GM21360 (cell line): ENCODE measurements around the gene POLN.

ENCODE experiments used
- ATAC-seq: cut with Tn5 transposase; IDR thresholded peaks from one replicate; pipeline ENCODE4 v1.9.1; 2021; ENCODE audit warnings: mild to moderate bottlenecking, moderate library complexity; ENCODE audit not compliant: unreplicated experiment

Gene POLN

DNA sequence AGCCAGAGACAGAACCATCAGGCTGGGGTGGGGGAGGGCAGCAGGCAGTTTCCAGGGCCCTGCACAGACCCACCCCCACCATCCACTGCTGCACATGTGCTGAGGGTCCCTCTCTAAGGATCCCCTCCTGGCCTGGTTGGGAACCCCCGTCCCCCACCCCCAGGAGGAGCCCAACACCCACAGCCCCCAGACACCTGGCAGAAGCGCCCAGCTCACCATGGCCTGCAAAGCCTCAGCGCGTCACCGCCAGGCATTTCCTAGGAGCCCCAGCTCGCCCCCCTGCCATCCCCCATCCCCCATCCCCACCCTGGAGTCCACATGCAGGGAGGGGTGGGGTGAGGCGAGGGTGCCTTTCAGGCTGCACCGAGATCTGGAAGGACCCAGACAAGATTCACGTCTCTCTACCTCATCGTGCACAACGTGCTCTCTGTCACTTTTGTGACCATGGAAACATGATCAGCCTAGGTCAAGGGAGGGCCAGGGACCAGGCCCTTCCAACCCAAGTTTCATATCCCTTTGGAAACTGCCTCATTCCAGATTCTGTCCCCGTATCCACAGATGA is 10.7 kb upstream of the POLN start:
- no peak for ATAC-seq

DNA sequence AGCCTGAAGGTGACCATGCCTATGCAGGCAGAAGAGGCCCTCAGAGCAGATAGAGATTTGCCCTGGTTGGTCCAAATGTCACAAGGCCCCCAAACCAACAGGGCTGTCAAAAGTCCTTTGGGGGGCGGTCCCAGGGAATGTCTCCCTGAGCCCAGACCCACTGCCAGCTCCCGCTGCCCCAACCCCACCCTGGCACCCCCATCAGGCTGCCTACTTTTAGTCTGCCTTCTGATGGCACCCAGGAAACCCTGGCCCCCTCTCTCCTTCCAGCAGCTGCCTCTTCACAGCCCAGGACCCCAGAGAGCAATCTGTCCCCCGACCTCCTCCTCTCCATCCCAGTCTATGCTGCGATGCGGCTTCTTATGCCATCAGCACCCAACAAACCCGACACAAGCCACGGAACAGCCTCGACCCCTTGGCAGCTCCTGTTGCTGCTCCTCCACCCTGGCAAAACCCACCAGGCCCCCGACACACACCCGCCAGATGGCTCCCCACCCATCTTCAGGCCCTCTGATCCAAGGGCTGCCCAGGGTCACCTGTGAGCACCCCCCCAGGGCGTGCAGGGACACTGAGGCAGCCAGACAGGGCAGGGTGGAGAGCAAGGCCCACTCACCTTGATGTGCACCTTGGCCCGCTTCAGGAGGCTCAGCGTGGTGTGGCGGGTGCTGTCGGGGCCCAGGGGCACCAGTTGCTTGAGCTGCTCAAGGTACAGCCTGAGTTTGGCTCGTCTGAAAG is 10.0 kb upstream of the POLN start:
- no peak for ATAC-seq

DNA sequence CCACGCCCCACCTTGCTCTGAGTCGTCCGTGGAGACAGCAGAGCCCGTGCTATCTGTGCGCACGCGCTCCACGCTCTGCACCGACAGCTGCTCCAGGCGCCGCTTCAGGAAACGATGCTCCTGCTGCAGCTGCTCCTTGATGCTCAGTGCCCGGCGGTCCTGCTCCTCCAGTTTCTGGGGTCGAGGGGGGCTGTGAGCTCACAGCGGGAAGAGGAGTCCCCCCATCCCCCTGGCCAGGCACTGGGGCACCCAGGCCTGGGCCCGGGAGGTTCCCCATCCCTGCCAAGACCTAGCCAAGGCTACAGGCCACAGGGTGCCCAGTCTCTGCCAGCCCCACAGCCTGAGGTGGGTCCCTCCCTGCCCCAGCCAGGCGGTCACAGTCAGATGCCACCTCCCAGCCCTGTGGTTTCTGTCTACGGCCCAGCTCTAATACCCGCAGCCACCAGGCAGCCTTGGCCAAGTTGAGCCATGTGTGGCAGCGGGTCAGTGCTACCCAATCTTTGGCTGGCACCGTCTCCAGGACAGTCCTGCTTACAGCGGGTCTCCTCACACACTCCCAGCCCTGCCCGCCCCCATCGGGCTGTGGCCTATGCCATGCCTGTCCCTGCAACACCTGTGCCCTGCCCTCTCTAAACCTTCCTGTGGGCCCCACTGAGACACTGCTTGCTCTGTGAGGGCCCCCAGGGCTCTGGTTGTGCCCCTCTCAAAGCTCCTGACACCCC is 9.3 kb upstream of the POLN start:
- ATAC-seq: no peak

DNA sequence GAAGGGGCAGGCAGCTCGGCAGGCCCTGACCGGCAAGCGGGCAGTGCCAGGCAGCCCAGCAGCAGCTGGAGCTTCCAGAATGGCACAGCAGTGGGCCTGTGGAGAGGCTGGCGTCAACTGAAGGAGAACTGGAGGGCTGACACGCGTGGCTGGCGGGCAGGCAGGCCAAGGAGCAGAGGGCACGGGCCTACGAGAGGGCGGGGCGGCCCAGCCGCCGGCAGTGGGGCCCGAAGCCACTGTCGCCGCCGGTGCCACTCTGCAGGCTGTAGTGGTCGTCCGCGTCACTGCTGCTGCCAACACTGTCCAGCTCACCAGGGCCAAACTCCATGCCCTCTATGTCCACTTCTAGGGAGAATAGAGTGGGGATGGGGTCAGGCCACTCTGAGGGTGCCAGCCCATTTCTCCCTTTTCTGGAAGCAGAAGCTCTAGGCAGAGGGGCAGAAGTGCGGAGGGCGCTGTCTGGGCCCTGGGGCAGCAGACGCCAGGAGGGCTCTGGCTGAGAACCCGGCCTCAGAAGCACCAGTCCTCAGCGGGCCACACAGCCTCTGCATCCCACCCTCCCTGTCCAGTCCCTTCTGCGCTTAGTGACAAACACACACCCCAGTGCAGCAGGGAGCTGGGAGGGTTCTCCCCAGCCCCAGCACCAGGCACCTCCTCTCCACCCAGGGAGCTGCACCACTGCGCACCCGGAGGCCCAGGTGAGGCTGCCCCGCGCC is 8.6 kb upstream of the POLN start:
- ATAC-seq: no peak

DNA sequence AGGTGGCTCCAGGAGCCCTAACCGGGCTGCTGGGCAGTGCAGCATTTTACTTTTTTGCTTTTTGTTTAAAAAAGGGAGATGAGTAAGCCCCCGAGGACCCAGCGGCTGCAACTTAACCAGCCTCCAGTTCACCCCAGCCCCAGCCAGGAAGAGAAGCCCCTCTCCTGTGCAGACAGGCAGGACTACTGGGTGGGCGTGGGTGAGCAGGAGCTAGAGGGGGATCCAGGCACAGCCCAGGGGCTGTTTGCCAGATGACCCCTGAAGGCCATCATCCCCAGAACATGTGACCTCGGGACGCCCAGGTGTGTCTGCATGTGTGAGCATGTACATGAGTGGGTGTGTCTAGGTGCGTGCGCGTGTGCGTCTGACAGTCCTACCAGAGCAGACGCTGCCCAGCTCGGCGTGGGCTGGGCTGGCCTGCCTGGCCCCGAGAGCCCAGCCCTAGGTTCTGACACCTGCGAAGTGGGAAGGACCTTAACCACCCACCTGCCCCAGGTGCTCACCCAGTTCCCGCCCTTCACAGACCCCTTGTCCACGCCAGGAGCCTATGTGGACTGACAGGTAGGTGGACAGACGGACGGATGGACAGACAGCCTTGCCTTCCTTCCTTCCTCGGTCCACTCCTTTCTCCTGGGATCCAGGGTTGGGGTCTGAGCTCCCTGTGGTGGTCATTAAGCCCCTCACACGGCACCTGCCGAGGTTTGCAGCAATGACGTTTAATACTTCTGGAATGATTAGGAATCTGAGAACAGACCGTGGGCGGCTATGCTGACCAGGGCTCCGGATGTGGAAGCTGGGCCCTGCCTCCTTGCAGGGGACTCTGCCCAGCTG is 7.8 kb upstream of the POLN start:
- no peak for ATAC-seq

DNA sequence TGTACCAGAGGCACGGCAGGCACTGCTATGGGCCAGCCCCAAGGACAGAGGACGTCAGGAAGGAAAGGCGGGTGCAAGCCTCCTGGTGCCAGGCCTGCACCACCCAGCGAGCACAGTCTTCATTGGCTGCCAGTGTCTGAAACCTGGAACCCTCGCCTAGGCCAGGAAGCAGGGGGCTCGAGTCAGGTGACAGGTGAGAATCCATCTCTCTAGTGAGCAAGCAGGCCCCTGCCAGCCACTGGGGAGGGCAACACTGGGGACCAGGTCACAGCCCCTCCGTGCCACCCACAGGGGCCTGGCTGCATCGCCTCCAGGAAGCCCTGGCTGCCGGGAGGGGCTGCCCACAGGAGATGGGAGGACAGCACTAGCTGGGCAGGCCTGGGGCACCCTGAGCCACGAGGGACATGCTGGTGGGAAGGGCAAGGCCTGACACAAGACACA is 6.9 kb upstream of the POLN start:
- no peak for ATAC-seq

DNA sequence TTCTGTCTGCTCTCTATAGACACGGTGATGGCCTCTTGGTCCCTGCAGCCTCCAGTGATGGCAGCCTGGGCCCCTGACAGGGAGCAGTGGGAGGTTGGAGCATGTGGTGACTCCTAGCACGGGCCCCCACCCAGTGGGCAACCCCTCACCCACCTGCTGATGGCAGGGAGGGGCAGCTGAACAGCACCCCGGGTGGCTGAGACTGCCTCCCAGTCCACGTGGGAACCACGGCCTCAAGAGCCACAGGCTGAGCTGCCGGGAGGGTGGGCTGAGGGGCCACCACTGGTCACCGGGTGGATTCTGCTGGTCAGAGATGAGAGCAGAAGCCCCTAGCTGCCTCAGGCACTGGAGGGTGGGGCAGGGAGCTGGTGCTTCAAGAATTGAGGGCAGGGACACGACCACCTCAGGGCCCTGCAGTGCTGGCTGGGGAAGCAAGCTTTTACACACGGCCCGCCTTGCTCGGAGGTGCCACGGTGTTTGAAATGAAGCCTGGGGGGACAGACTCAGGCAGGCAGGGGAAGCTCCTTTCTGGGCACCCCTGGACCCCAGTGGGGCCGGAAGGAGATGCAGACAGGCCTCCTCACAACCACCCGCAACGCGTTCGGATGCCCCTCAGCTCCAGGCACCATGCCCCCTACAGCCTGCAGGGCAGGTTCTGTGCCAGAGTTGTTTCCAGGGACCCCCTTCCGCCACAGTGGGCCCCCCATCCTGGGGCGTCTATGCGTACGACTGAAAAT is 6.3 kb upstream of the POLN start:
- ATAC-seq: no peak

DNA sequence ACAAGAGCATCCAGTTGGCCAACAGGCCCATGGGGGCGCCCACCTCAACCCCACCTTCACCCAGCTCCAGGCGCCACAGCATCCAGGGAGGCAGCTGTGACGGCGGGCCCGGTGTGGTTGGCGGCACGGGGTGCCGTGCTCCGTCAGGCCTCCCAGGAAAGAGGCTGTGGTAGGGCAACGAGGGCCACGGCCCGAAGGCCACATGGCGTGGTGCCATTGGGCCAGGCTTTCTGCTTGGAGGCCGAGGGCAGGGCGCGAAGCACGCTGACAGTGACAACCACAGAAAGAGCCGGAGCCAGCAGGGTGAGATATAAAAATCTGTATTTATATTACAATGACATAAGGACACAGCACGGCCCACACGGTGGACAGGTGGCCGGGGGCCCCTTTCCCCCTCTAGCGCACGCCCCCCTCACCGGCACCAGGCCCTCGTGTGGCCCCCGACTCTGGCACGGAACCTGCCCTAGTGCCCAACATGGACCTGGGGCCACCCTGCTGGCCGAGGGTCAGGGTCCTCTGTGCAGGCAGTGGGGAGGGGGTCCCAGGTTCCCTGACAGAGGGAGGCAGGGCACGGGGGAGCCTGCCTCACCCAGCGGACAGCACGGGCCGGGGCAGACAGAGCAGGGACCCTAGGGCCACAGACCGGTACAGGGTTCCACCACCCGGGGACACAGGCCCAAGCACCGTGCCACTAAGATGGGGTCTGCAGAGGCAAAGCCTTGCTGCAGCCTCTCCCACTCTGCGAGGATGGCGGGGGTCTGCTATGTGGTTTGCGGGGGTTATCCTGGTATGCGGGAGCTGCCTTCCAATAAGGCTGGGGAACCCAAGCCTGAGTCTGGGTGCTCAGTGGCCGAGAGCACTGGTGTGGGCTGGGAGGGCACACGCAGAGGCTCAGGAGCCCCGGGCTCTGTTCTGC is 5.5 kb upstream of the POLN start:
- no peak for ATAC-seq

DNA sequence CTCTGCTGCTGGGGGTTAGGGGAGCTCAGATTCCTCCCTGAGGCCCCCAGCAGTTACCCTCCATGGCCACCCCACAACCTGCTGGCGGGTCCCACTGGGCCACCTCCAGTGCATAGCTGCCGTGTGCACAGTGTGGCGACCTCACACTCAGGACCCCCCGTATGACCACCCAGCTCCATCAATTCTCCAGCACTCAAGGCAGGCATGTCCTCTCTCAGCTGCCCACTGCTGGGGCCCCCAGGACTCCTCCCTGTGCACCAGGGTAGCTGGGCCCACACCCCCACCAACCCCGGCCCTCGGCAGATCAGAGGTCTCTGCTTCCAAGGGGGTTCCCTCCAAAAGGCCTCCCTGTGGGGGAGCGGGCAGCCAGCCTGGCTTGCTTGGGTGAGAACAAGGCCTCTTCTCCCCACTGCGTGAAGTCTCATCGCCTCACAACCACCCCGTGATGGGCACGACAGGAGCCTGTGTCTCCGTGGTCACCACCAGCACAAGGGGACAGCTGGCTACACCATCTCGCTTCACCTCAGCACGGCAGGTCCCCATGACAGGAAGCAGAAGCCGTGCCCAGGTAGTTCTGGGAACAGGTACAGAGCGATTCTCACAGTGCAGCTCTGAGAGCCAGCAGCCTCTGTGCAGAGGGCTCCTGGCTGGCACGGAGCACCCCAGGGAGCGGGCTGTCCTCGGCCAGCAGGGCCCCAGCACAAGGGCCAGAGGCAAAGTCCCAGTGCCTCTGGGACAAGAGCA is 4.6 kb upstream of the POLN start:
- ATAC-seq: no peak

DNA sequence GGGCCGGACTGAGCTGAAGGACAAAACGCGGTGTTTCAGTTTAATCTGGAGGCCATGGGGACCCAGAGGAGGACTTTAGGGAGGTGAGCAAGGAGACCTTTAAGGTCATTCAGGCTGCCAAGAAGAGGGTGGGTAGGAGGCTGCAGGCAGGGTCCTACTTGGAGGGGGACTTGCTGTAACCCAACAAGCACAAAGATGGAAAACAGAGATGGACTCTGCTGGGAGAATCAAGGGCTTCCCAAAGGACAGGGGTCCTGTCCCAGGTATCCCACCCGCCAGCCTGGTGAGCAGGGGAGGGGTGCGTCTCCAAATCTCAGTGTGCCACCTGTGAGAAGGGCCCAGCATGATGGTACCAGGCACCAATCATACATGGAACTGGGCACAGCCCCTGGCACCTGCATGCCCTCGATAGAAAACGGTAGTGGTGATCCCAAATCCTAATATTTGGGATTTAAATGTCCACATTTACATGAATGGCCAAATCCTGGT is 3.9 kb upstream of the POLN start:
- no peak for ATAC-seq

DNA sequence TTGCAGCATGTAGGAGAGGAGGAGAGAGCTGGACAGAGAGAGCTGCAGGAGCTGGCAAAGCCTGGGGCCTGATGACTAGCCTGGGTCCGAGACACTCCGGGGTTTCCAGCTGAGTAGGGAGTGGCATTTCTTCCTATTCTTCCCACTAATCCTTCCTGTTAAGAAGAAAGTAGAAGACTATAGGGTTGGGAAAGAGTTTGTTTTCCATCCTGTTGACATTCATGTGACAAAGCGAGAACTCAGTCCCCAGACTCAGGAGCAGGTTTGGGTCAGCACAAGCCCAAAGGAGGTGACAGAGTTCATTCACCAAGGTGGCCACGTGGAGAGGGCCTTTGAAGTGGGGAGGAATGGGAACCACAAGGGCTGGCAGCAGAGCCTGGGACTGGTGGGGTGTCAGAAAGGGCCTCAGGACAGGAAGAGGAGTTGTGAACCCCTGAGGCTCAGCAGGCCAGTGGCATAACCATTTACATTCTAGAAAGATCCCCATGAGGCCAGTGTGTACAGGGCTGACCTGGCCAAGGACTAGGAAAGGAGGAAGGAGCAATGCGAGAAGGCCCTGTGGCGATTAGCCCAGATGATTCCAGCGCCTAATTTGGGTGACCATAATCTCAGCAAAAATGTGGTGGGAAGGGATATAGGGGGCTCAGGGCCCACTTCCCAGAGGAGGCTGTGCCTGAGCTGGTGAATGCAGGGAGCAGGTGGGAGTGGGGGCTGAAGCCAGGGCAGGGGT is 3.3 kb upstream of the POLN start:
- no peak for ATAC-seq

DNA sequence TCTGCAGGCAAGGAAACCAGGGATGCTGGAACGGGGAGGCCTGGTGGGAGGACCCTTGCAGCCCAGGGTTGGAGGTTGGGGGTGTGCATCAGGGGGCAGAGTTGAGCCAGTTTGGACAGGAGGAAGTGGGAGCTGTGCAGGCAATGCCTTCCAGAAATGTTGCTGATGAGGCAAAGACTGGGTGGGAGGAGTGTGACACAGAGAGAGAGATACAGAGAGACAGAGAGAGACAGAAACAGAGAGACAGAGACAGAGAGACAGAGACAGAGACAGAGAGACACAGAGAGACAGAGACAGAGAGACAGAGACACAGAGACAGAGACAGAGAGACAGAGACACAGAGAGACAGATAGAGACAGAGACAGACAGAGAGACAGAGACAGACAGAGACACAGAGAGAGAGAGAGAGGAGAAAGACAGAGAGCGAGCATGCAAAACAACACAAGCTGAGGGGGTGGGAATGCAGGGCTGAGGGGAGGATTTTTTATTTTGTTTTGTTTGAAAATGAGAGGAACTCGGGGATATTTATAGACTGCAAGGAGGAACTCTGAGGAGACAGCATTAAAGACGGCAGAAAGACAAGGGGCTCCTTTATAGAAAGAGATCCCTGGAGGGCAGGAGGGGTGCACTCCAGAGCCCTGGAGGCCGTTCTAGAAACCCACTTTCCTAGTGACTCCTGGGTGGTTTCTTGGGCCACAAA is 1.9 kb upstream of the POLN start:
- ATAC-seq: no peak

DNA sequence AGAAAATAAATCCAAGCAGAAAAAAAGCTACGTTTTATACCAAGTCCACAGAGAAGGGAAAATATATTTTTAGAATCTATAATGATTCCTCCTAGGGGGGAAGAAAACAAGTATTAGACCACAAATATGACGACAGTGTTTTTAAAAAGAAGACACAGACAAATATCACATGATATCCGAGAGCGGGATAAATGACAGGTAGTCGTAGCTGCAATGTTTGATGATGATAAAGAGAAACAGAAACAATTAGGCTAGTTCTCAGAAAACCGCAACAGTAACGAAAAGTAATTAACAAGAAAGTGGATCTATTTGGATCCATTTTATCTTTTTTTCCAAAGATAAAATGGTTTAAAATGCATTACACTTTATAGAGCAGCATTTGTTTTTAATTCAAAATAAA is 918 bp downstream of the POLN start:
- ATAC-seq: no peak

DNA sequence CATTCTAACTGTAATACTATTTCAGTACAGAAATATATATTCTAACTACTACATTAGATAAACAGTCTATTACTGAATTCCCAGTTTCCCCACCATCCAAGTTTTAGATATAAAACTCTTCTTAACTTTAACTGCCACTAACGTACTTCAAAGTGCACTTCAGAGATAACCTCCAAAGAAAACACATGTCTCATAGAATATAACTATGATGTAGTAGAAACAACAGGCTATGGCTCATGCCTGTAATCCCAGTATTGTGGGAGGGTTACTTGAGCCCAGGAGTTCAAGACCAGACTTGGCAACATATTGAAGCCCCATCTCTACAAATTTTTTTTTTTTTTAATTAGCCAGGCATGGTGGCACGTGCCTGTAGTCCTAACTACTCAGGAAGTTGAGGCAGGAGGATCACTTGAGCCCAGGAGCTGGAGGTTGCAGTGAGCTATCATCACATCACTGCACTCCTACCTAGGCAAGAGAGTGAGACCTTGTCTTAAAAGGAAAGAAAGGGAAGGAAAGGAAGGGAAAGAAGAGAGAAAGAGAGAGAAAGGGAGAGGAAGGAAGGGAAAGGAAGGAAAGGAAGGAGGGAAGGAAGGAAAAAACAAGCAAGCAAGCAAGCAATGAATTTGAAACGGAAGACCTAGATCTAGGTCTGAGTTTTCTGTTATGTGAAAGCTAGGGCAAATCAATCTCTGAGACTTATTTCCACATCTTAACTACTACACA is 4.8 kb downstream of the POLN start:
- no peak for ATAC-seq

DNA sequence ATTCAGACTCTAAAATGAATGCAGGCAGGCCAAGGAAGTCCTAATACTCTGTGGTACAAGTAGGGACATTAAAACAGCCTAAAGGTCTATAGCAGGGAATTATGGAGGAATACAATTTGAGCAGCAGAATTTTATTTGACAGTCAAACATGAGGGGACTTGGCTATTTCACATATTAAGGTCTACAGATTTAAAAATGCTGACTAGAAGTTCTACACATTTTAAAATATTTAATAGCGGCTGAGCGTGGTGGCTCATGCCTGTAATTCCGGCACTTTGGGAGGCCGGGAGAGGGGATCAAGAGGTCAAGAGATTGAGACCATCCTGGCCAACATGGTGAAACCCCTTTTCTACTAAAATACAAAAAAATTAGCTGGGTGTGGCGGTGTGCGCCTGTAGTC is 10.8 kb downstream of the POLN start:
- ATAC-seq: no peak

DNA sequence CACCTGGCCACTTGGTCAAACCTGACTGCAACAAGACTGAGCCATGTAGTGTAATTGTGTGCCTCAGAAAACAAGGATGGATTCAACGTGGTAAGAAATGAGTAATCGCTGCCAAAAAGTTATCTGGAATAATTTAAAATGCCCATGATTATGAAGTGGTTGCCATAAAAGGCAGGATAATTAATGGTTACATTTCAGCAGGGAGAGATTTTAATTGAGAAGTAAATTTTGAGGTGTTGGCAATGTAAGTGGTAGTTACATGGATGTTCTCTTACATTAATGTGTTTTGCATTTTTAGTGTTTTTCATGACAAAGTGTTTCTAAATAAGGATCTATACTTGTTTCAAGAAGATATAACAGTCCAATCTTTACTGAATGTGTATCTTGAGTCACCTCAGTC is 15.7 kb downstream of the POLN start:
- ATAC-seq: no peak
